ENCODE data around the gene DYDC2. TPM values are rescaled to one million over a fixed set of nuclear protein-coding genes. Genes with fewer than 3 reads are reported as not detected.

The DYDC2 gene
- total RNA-seq, 1 experiment from 2014 or later = 2.8 TPM

- Histone ChIP-seq H3K23me2 (ENCODE audit: insufficient read length, low read depth, low read length, poor library complexity, severe bottlenecking) (no peaks in the 10 kb centered on the region), H3K4me2 (ENCODE audit: insufficient read depth, insufficient read length, low read length) (no peak overlapping the region), H3K79me1 (ENCODE audit: insufficient read depth, low read depth, low read length, poor library complexity, severe bottlenecking) (no peaks in the 10 kb centered on the region), H3K4me1 (ENCODE audit: insufficient read depth, low read length) (no peaks in the 10 kb centered on the region), H4K91ac (ENCODE audit: insufficient read length, low read depth, low read length) (no peak overlapping the region), H4K20me1 (ENCODE audit: control insufficient read depth, insufficient read depth, insufficient read length) (no peaks in the 10 kb centered on the region), H3K18ac (ENCODE audit: insufficient read length, low read depth, low read length) (no peak overlapping the region), H3K14ac (ENCODE audit: insufficient read depth, low read length) (no peak overlapping the region), H3K9me3 (ENCODE audit: control insufficient read depth, low read depth, low read length) (peaks cover 7% of the 10 kb centered on the region), H3K27ac (ENCODE audit: insufficient read length, low read depth, low read length) (no peak overlapping the region), H2BK120ac (ENCODE audit: low read depth, low read length, poor library complexity, severe bottlenecking) (no peak overlapping the region), H3K9ac (ENCODE audit: extremely low read depth, insufficient read length, low read length) (no peak overlapping the region), H4K8ac (replicated peaks; ENCODE audit: insufficient read length, low read depth, low read length) (no peak overlapping the region), H3K27me3 (ENCODE audit: insufficient read depth, low read length) (no peaks in the 10 kb centered on the region), H3T11ph (ENCODE audit: low read length) (no peak overlapping the region), H2BK12ac (ENCODE audit: insufficient read length, low read depth, low read length) (no peak overlapping the region), H4K5ac (ENCODE audit: insufficient read length, low read depth, low read length) (no peak overlapping the region), H3K79me2 (ENCODE audit: insufficient read depth, low read length) (no peaks in the 10 kb centered on the region; the same call in none of the 2 replicates), H2BK20ac (ENCODE audit: low read depth, low read length, poor library complexity, severe bottlenecking) (no peak overlapping the region), H2BK15ac (ENCODE audit: low read depth, low read length) (no peak overlapping the region), H3K4ac (ENCODE audit: low read depth, low read length) (no peak overlapping the region), H2AFZ (ENCODE audit: low read length) (no peak overlapping the region), H2AK5ac (ENCODE audit: insufficient read length, low read length) (peak overlapping the region; percentile 3), H2BK5ac (ENCODE audit: insufficient read length, low read length) (no peak overlapping the region), H3K56ac (ENCODE audit: insufficient read length, low read depth, low read length) (no peak overlapping the region), H3K23ac (ENCODE audit: insufficient read length, low read depth, low read length) (no peak overlapping the region)
- H3K4me3 Mint-ChIP-seq = no peak overlapping the region
- H3K27me3 Mint-ChIP-seq (ENCODE audit: low read depth) = peaks cover 4% of the 10 kb centered on the region; the same call in 1 of the 2 replicates
- no CpG with 5 or more reads among the region's 6 CpGs for WGBS (ENCODE audit: extremely low coverage, insufficient read length, low lambda C conversion rate)
- peaks cover 24 to 29% of the 10 kb centered on the region in 2 experiments for H3K9me3 Mint-ChIP-seq
- DNase-seq = no peak
- peaks cover 21 to 27% (median 26%) of the 10 kb centered on the region in 3 experiments for H3K36me3 Mint-ChIP-seq (ENCODE audit: insufficient read depth in 1 of 3, low read depth in 3 of 3)
- H3K27ac Mint-ChIP-seq = no peak overlapping the region; a peak in 1 of 7 replicates
- TF ChIP-seq, protein P1, sequence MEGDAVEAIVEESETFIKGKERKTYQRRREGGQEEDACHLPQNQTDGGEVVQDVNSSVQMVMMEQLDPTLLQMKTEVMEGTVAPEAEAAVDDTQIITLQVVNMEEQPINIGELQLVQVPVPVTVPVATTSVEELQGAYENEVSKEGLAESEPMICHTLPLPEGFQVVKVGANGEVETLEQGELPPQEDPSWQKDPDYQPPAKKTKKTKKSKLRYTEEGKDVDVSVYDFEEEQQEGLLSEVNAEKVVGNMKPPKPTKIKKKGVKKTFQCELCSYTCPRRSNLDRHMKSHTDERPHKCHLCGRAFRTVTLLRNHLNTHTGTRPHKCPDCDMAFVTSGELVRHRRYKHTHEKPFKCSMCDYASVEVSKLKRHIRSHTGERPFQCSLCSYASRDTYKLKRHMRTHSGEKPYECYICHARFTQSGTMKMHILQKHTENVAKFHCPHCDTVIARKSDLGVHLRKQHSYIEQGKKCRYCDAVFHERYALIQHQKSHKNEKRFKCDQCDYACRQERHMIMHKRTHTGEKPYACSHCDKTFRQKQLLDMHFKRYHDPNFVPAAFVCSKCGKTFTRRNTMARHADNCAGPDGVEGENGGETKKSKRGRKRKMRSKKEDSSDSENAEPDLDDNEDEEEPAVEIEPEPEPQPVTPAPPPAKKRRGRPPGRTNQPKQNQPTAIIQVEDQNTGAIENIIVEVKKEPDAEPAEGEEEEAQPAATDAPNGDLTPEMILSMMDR (conservative IDR thresholded peaks at IDR 0.05) = no peak
- peaks cover 0 to 3% of the 10 kb centered on the region in 2 experiments; a peak in 1 of 4 replicates for H3K4me1 Mint-ChIP-seq
Measured at GRCh38 chr10:80371467-80371866, 14.9 kb downstream of the DYDC2 start.
